HepG2 (cell line): ENCODE measurements around the gene INO80. TPM values are rescaled to one million over a fixed set of nuclear protein-coding genes. Genes with fewer than 3 reads are reported as not detected.

Experiments used
- ATF7-NPFF ChIP-seq: sonication (generic); formaldehyde crosslinking; IDR thresholded peaks from 2 replicates; pipeline ENCODE4 v1.8.1; 2023; ENCODE audit warnings: mild to moderate bottlenecking, low read depth, missing genetic modification reagents, moderate library complexity
- GRHL1 ChIP-seq: sonication (generic); formaldehyde crosslinking; conservative IDR thresholded peaks from 2 replicates; pipeline ENCODE4 v1.8.0; 2022; ENCODE audit warnings: missing genetic modification reagents
- HNRNPLL ChIP-seq: fragments of 200-400 bp; formaldehyde crosslinking; IDR thresholded peaks from 2 replicates; pipeline ENCODE4 v1.6.1; 2017; ENCODE audit warnings: mild to moderate bottlenecking, low read depth, low read length; ENCODE audit not compliant: poor library complexity, severe bottlenecking
- IKZF4 ChIP-seq: sonication (generic); formaldehyde crosslinking; IDR thresholded peaks from 2 replicates; pipeline ENCODE4 v1.5.1; 2020; ENCODE audit warnings: borderline replicate concordance, mild to moderate bottlenecking, low read depth, missing genetic modification reagents; ENCODE audit errors: not compliant biosample characterization
- MAX ChIP-seq: IDR thresholded peaks from 2 replicates; pipeline ENCODE4 v1.6.1; 2012; ENCODE audit warnings: inconsistent platforms
- MAZ ChIP-seq, 2 experiments: sonication (generic) in 1 of 2; formaldehyde crosslinking in 1 of 2; IDR thresholded peaks; 2 replicates each; pipeline versions ENCODE4 v1.5.0 to v1.6.1; 2012 to 2020; ENCODE audit warnings: low read depth in 2 of 2, mild to moderate bottlenecking in 2 of 2, borderline replicate concordance in 1 of 2, improper control_type of control experiment in 1 of 2, low read length in 1 of 2, missing genetic modification reagents in 1 of 2, moderate library complexity in 1 of 2
- POLR2G ChIP-seq: fragments of 200-400 bp; formaldehyde crosslinking; IDR thresholded peaks from 2 replicates; pipeline ENCODE4 v1.6.1; 2018; ENCODE audit warnings: mild to moderate bottlenecking, low read depth, low read length, moderate library complexity
- TCF7 ChIP-seq: sonication (generic); IDR thresholded peaks from 2 replicates; pipeline ENCODE4 v1.6.1; 2016; ENCODE audit warnings: antibody characterized with exemption, low read depth
- ZBTB25 ChIP-seq: IDR thresholded peaks from 2 replicates; pipeline ENCODE4 v1.6.1; 2018; ENCODE audit warnings: missing genetic modification reagents
- ZFY ChIP-seq: sonication (generic); formaldehyde crosslinking; IDR thresholded peaks from 2 replicates; pipeline ENCODE4 v1.4.0; 2020; ENCODE audit warnings: missing genetic modification reagents
- ZNF281 ChIP-seq: sonication (generic); formaldehyde crosslinking; IDR thresholded peaks from 2 replicates; pipeline ENCODE4 v1.4.0; 2020; ENCODE audit warnings: missing genetic modification reagents, borderline replicate concordance
- ZNF343 ChIP-seq: sonication (generic); formaldehyde crosslinking; IDR thresholded peaks from 2 replicates; pipeline ENCODE4 v1.4.0; 2020; ENCODE audit warnings: mild to moderate bottlenecking, missing genetic modification reagents
- ZNF543 ChIP-seq: sonication (generic); formaldehyde crosslinking; IDR thresholded peaks from 2 replicates; pipeline ENCODE4 v1.4.0; 2020; ENCODE audit warnings: mild to moderate bottlenecking, missing genetic modification reagents
- ZNF687 ChIP-seq: sonication (generic); formaldehyde crosslinking; IDR thresholded peaks from 2 replicates; pipeline ENCODE4 v1.5.1; 2020; ENCODE audit warnings: mild to moderate bottlenecking, missing genetic modification reagents, moderate library complexity
- polyA plus RNA-seq, 8 experiments: library from polyadenylated mRNA; depleted of rRNA in 3 of 8; stranded (reverse) in 7 of 8; unstranded in 1 of 8; fragments of >200 nt; fragmentation: Illumina TruSeq in 4 of 8; extraction: Trizol in 4 of 8; gene quantifications; 2 replicates each; pipeline versions ENCODE4 v1.2.1 to v1.2.3, GENCODE V29; 2011 to 2016; ENCODE audit warnings: low read depth in 4 of 8, missing spikeins in 1 of 8, mixed read lengths in 1 of 8; ENCODE audit not compliant: insufficient read depth in 1 of 8
- total RNA-seq, 5 experiments: library from RNA; depleted of rRNA; stranded (reverse); fragments of >200 nt; fragmentation: Illumina TruSeq; extraction: Trizol; gene quantifications; 2 replicates each; pipeline ENCODE4 v1.2.3, GENCODE V29; 2016; ENCODE audit warnings: low read depth in 1 of 5

The INO80 gene
- total and polyA plus RNA-seq, 2 of the 13 experiments (the other 11 are each of a cell fraction or from before 2014, with no cell fraction given): 3.6 to 14.8 TPM

GRCh38 chr15:40941528-40942336, 174.3 kb downstream of the INO80 start (continued):
- TF ChIP-seq MAZ (IDR thresholded peaks at IDR 0.05; ENCODE audit: borderline replicate concordance, low read depth, low read length) (peak; percentile 15; the same call in 1 of the 2 replicates), MAZ (CRISPR knock-in tag; IDR thresholded peaks at IDR 0.05; ENCODE audit: low read depth) (peak; percentile 65), ZNF343 (CRISPR knock-in tag) (0 out of 2 replicates have a peak, but pooled peaks have one; percentile 45), ZBTB25 (CRISPR knock-in tag) (peak; percentile 74; the same call in 1 of the 2 replicates), ZNF281 (CRISPR knock-in tag) (peak; percentile 48; the same call in 1 of the 2 replicates), IKZF4 (CRISPR knock-in tag) (no peak), ZFY (CRISPR knock-in tag) (peak; percentile 83), TCF7 (no peak), POLR2G (0 out of 2 replicates have a peak, but pooled peaks have one; percentile 42), ZNF687 (CRISPR knock-in tag) (peak; percentile 80), HNRNPLL (peak; percentile 54), ZNF543 (CRISPR knock-in tag) (peak; percentile 22; the same call in 1 of the 2 replicates), GRHL1 (CRISPR knock-in tag) (no peak), ATF7-NPFF (CRISPR knock-in tag) (peak; percentile 55; the same call in 1 of the 2 replicates), MAX (peak; percentile 89)
